ENCODE data around the gene ZNF664. TPM values are rescaled to one million over a fixed set of nuclear protein-coding genes. Genes with fewer than 3 reads are reported as not detected.

Gene ZNF664
- total RNA-seq, 1 experiment from 2014 or later = 124 TPM

- H3K27ac ChIP-seq (ENCODE audit: low read depth, low read length) = no peak overlapping the region
- intact Hi-C loops (cut with micrococcal nuclease) = no loop called here
- no peaks in the 10 kb centered on the region for H3K9me2 ChIP-seq (ENCODE audit: insufficient read depth)
- no peaks in the 10 kb centered on the region for H4K20me1 ChIP-seq (ENCODE audit: insufficient read depth)
- no TSS peak for BruUV-seq (replicated peaks)
- no peak overlapping the region for H3K4me2 ChIP-seq (ENCODE audit: low read length)
- ChIA-PET CTCF (no interaction called here), POLR2A (no interaction called here), RAD21 (ENCODE audit: low non-redundant PET in 1 of 2, low total read pairs in 2 of 2, uncharacterized antibody in 2 of 2, unreplicated experiment in 2 of 2) (no interaction called here)
- H3K79me2 ChIP-seq (ENCODE audit: insufficient read depth, low read length) = no peaks in the 10 kb centered on the region
- ATAC-seq = no peak
- no peak overlapping the region for H3K4me3 ChIP-seq (replicated peaks in 1 of 2; ENCODE audit: low read depth in 1 of 2, low read length in 2 of 2)
- H3K9me3 ChIP-seq (ENCODE audit: control insufficient read depth in 1 of 2, insufficient read depth in 1 of 2, low read depth in 1 of 2, low read length in 2 of 2) = no peaks in the 10 kb centered on the region
- H3K27me3 ChIP-seq (ENCODE audit: insufficient read depth, low read length) = no peaks in the 10 kb centered on the region
- no peaks in the 10 kb centered on the region for H3K36me3 ChIP-seq (ENCODE audit: control insufficient read depth in 1 of 2, insufficient read depth in 2 of 2, low read length in 2 of 2)
- no peaks in the 10 kb centered on the region for H3K4me1 ChIP-seq (ENCODE audit: control insufficient read depth in 1 of 2, insufficient read depth in 2 of 2, low read length in 2 of 2)
- no peak for TF ChIP-seq JUND (IDR thresholded peaks at IDR 0.05)
- no peak for TF ChIP-seq REST (IDR thresholded peaks at IDR 0.05; ENCODE audit: low read depth)
- no peak for TF ChIP-seq EGR1 (IDR thresholded peaks at IDR 0.05; ENCODE audit: low read depth)
- TF ChIP-seq CBX3 (IDR thresholded peaks at IDR 0.05; ENCODE audit: low read depth) = no peak
- no peak for TF ChIP-seq ZBTB33 (IDR thresholded peaks at IDR 0.05; ENCODE audit: extremely low read depth, insufficient replicate concordance, low read length)
- TF ChIP-seq POLR2AphosphoS5 (IDR thresholded peaks at IDR 0.05; ENCODE audit: low read depth, low read length) = no peak
- TF ChIP-seq ZFX (IDR thresholded peaks at IDR 0.05) = no peak
- TF ChIP-seq YY1 (IDR thresholded peaks at IDR 0.05; ENCODE audit: extremely low read depth, insufficient replicate concordance, low read depth, low read length) = no peak
- no peak for TF ChIP-seq MAX (IDR thresholded peaks at IDR 0.05)
- H2AFZ ChIP-seq (ENCODE audit: low read depth, low read length, poor library complexity, severe bottlenecking) = no peak overlapping the region
- H3K9ac ChIP-seq (ENCODE audit: low read length) = no peak overlapping the region
- no peak for DNase-seq (ENCODE audit: low read depth, low spot score)
These were observed 23.2 kb upstream of the ZNF664 start for GRCh38 chr12:123949770-123950165.

All from HCT116 (cell line).